HepG2 (cell line): ENCODE measurements around the gene GTPBP6. TPM values are rescaled to one million over a fixed set of nuclear protein-coding genes. Genes with fewer than 3 reads are reported as not detected.

Experiments used
- CCDC6 ChIP-seq: sonication (generic); formaldehyde crosslinking; IDR thresholded peaks from 2 replicates; pipeline ENCODE4 v1.8.1; 2022; ENCODE audit warnings: mild to moderate bottlenecking, missing genetic modification reagents, moderate library complexity
- ESRRA ChIP-seq: sonication (generic); formaldehyde crosslinking; IDR thresholded peaks from 2 replicates; pipeline ENCODE4 v1.5.1; 2020; ENCODE audit warnings: mild to moderate bottlenecking, low read depth, missing genetic modification reagents
- FOXC1 ChIP-seq: sonication (generic); formaldehyde crosslinking; IDR thresholded peaks from 2 replicates; pipeline ENCODE4 v1.8.0; 2022; ENCODE audit warnings: mild to moderate bottlenecking, missing genetic modification reagents, borderline replicate concordance
- GABPB1 ChIP-seq: IDR thresholded peaks from 2 replicates; pipeline ENCODE4 v1.6.1; 2016; ENCODE audit warnings: mild to moderate bottlenecking, missing genetic modification reagents, moderate library complexity, missing compliant biosample characterization
- HCFC1 ChIP-seq: fragments of 150-350 bp; IDR thresholded peaks from 2 replicates; pipeline ENCODE4 v1.6.1; 2014; ENCODE audit warnings: low read depth, low read length
- KMT2A ChIP-seq: sonication (generic); formaldehyde crosslinking; IDR thresholded peaks from 2 replicates; pipeline ENCODE4 v1.4.0; 2020; ENCODE audit warnings: missing genetic modification reagents
- MLXIP ChIP-seq: sonication (generic); formaldehyde crosslinking; IDR thresholded peaks from 2 replicates; pipeline ENCODE4 v1.9.0; 2021; ENCODE audit warnings: missing genetic modification reagents, borderline replicate concordance
- PRDM15 ChIP-seq: sonication (generic); formaldehyde crosslinking; IDR thresholded peaks from 2 replicates; pipeline ENCODE4 v1.4.0; 2020; ENCODE audit warnings: missing genetic modification reagents
- RXRA ChIP-seq: sonication (generic); formaldehyde crosslinking; IDR thresholded peaks from 2 replicates; pipeline ENCODE4 v1.5.1; 2020; ENCODE audit warnings: missing genetic modification reagents
- SAP130 ChIP-seq: IDR thresholded peaks from 2 replicates; pipeline ENCODE4 v1.6.1; 2016; ENCODE audit warnings: low read depth
- UBTF ChIP-seq: sonication (generic); formaldehyde crosslinking; IDR thresholded peaks from 2 replicates; pipeline ENCODE4 v1.4.0; 2020; ENCODE audit warnings: mild to moderate bottlenecking, missing genetic modification reagents
- XRCC5 ChIP-seq: fragments of 200-400 bp; formaldehyde crosslinking; optimal IDR thresholded peaks from 2 replicates; pipeline ENCODE3; 2017; ENCODE audit warnings: mild to moderate bottlenecking, low read length
- ZBTB42 ChIP-seq: sonication (generic); formaldehyde crosslinking; IDR thresholded peaks from 2 replicates; pipeline ENCODE4 v1.5.0; 2020; ENCODE audit warnings: mild to moderate bottlenecking, missing genetic modification reagents
- ZFP36 ChIP-seq: fragments of 150-350 bp; IDR thresholded peaks from 2 replicates; pipeline ENCODE4 v1.6.1; 2018; ENCODE audit warnings: borderline replicate concordance, low read length, low read depth; ENCODE audit not compliant: partially characterized antibody
- ZNF20 ChIP-seq: sonication (generic); formaldehyde crosslinking; IDR thresholded peaks from 2 replicates; pipeline ENCODE4 v1.4.0; 2020; ENCODE audit warnings: mild to moderate bottlenecking, moderate library complexity, missing genetic modification reagents
- ZNF496 ChIP-seq: sonication (generic); formaldehyde crosslinking; IDR thresholded peaks from 2 replicates; pipeline ENCODE4 v1.8.1; 2023; ENCODE audit warnings: mild to moderate bottlenecking, moderate library complexity, missing genetic modification reagents; ENCODE audit not compliant: insufficient replicate concordance
- ZNF512B ChIP-seq: sonication (generic); formaldehyde crosslinking; IDR thresholded peaks from 2 replicates; pipeline ENCODE4 v1.5.1; 2020; ENCODE audit warnings: missing genetic modification reagents, mild to moderate bottlenecking, borderline replicate concordance
- ZNF776 ChIP-seq: sonication (generic); formaldehyde crosslinking; IDR thresholded peaks from 2 replicates; pipeline ENCODE4 v1.4.0; 2020; ENCODE audit warnings: mild to moderate bottlenecking, missing genetic modification reagents
- polyA plus RNA-seq, 8 experiments: library from polyadenylated mRNA; depleted of rRNA in 3 of 8; stranded (reverse) in 7 of 8; unstranded in 1 of 8; fragments of >200 nt; fragmentation: Illumina TruSeq in 4 of 8; extraction: Trizol in 4 of 8; gene quantifications; 2 replicates each; pipeline versions ENCODE4 v1.2.1 to v1.2.3, GENCODE V29; 2011 to 2016; ENCODE audit warnings: low read depth in 4 of 8, missing spikeins in 1 of 8, mixed read lengths in 1 of 8; ENCODE audit not compliant: insufficient read depth in 1 of 8
- total RNA-seq, 5 experiments: library from RNA; depleted of rRNA; stranded (reverse); fragments of >200 nt; fragmentation: Illumina TruSeq; extraction: Trizol; gene quantifications; 2 replicates each; pipeline ENCODE4 v1.2.3, GENCODE V29; 2016; ENCODE audit warnings: low read depth in 1 of 5

GTPBP6 gene
- total and polyA plus RNA-seq, 2 of the 13 experiments (the other 11 are each of a cell fraction or from before 2014, with no cell fraction given), result 20.2 to 39.6 TPM

- TF ChIP-seq ZNF512B (CRISPR knock-in tag), result no peak
- no peak for TF ChIP-seq RXRA (CRISPR knock-in tag)
- TF ChIP-seq FOXC1 (CRISPR knock-in tag), result no peak; the same call in 1 of the 2 replicates
- TF ChIP-seq ESRRA (CRISPR knock-in tag), result no peak
- no peak for TF ChIP-seq MLXIP
- no peak for TF ChIP-seq ZBTB42 (CRISPR knock-in tag)
- TF ChIP-seq SAP130 (CRISPR knock-in tag), result no peak
- TF ChIP-seq HCFC1, result no peak
- TF ChIP-seq XRCC5, result no peak
- peak; percentile 70 for TF ChIP-seq ZNF776 (CRISPR knock-in tag)
- TF ChIP-seq UBTF (CRISPR knock-in tag), result 0 out of 2 replicates have a peak, but pooled peaks have one; percentile 4
- TF ChIP-seq ZNF20 (CRISPR knock-in tag), result no peak
- TF ChIP-seq KMT2A, result no peak; the same call in 1 of the 2 replicates
- peak; percentile 36; the same call in 1 of the 2 replicates for TF ChIP-seq GABPB1 (CRISPR knock-in tag)
- no peak for TF ChIP-seq ZNF496 (CRISPR knock-in tag)
- TF ChIP-seq PRDM15, result no peak
- no peak for TF ChIP-seq ZFP36
- TF ChIP-seq CCDC6 (CRISPR knock-in tag), result no peak
Observed at GRCh38 chrX:276581-277201, 41.9 kb downstream of the GTPBP6 start (continued).
